ENCODE data around the gene RPGRIP1. TPM values are rescaled to one million over a fixed set of nuclear protein-coding genes. Genes with fewer than 3 reads are reported as not detected.

Gene RPGRIP1
- total RNA-seq, 4 donors from 2014 or later: 0.14 TPM; not detected in 3

- intact Hi-C loops (cut with DNase I; ENCODE audit: low total_unique reads): no loop called here
- Histone ChIP-seq H3K9me3 (no peaks in the 10 kb centered on the region), H3K36me3 (no peaks in the 10 kb centered on the region), H3K4me3 (peak overlapping the region in 1 of 2 donors; percentile 13), H3K4me1 (no peaks in the 10 kb centered on the region), H3K27me3 (peaks cover 0 to 5% of the 10 kb centered on the region in 2 donors), H3K27ac (no peak overlapping the region)
- no peak for TF ChIP-seq CTCF (IDR thresholded peaks at IDR 0.05)
- TF ChIP-seq POLR2A (IDR thresholded peaks at IDR 0.05): no peak
- no peak for DNase-seq
These were observed 29.4 kb downstream of the RPGRIP1 start for GRCh38 chr14:21309238-21309636.

GRCh38 chr14:21309956-21310355 lies 30.1 kb downstream of the RPGRIP1 start:
- Histone ChIP-seq H3K9me3 (no peaks in the 10 kb centered on the region), H3K27me3 (peaks cover 0 to 5% of the 10 kb centered on the region in 2 donors), H3K36me3 (no peaks in the 10 kb centered on the region), H3K4me1 (no peaks in the 10 kb centered on the region), H3K27ac (no peak overlapping the region), H3K4me3 (no peak overlapping the region)
- DNase-seq: no peak
- intact Hi-C loops (cut with DNase I; ENCODE audit: low total_unique reads): no loop called here
- TF ChIP-seq CTCF (IDR thresholded peaks at IDR 0.05) (no peak), POLR2A (IDR thresholded peaks at IDR 0.05) (no peak)

GRCh38 chr14:21311614-21312013 lies 31.7 kb downstream of the RPGRIP1 start:
- H3K4me1 ChIP-seq: no peaks in the 10 kb centered on the region
- intact Hi-C loops (cut with DNase I; ENCODE audit: low total_unique reads): no loop called here
- peaks cover 0 to 5% of the 10 kb centered on the region in 2 donors for H3K27me3 ChIP-seq
- H3K27ac ChIP-seq: no peak overlapping the region
- TF ChIP-seq POLR2A (IDR thresholded peaks at IDR 0.05): no peak
- no peak for TF ChIP-seq CTCF (IDR thresholded peaks at IDR 0.05)
- no peaks in the 10 kb centered on the region for H3K9me3 ChIP-seq
- no peaks in the 10 kb centered on the region for H3K36me3 ChIP-seq
- DNase-seq: no peak
- no peak overlapping the region for H3K4me3 ChIP-seq

GRCh38 chr14:21313512-21313911 lies 33.6 kb downstream of the RPGRIP1 start:
- H3K27ac ChIP-seq: no peak overlapping the region
- intact Hi-C loops (cut with DNase I; ENCODE audit: low total_unique reads): no loop called here

GRCh38 chr14:21317398-21317797 lies 37.5 kb downstream of the RPGRIP1 start:
- Histone ChIP-seq H3K27me3 (no peaks in the 10 kb centered on the region), H3K9me3 (no peaks in the 10 kb centered on the region), H3K4me1 (no peaks in the 10 kb centered on the region), H3K27ac (no peak overlapping the region), H3K36me3 (no peaks in the 10 kb centered on the region), H3K4me3 (no peak overlapping the region)
- intact Hi-C loops (cut with DNase I; ENCODE audit: low total_unique reads): no loop called here
- DNase-seq: no peak
- TF ChIP-seq POLR2A (IDR thresholded peaks at IDR 0.05): no peak
- no peak for TF ChIP-seq CTCF (IDR thresholded peaks at IDR 0.05)

More at GRCh38 chr14:21313512-21313911, 33.6 kb downstream of the RPGRIP1 start:
- H3K4me3 ChIP-seq: no peak overlapping the region
- no peaks in the 10 kb centered on the region for H3K36me3 ChIP-seq
- H3K4me1 ChIP-seq: no peaks in the 10 kb centered on the region
- TF ChIP-seq POLR2A (IDR thresholded peaks at IDR 0.05) (no peak), CTCF (IDR thresholded peaks at IDR 0.05) (no peak)
- peaks cover 0 to 5% of the 10 kb centered on the region in 2 donors for H3K27me3 ChIP-seq
- no peaks in the 10 kb centered on the region for H3K9me3 ChIP-seq
- no peak for DNase-seq

All from uterus (tissue), 4 donors.